BJ (cell line): ENCODE data around the gene HLA-DQA1. TPM values are rescaled to one million over a fixed set of nuclear protein-coding genes. Genes with fewer than 3 reads are reported as not detected.
"Not testable (repeated sequence)": the region's sequence is repeated elsewhere in the genome, so short reads cannot be mapped to it uniquely, and the experiment has no call there.

Experiments
- CTCF ChIA-PET: fragments of 350-600 bp; formaldehyde crosslinking; extraction: SDS; loops from one replicate; lab custom pipeline; 2021; ENCODE audit warnings: antibody characterized with exemption, inconsistent platforms; lab: Yijun Ruan, JAX
- POLR2A ChIA-PET: fragments of 300-600 bp; sonication (Branson Sonifier 250); formaldehyde crosslinking; extraction: SDS; loops from one replicate; lab custom pipeline; 2021; ENCODE audit warnings: antibody characterized with exemption; lab: Charles Lee
- DNase-seq: peaks from one replicate; pipeline ENCODE4 v3.0.0-alpha.2; 2011; ENCODE audit warnings: low read depth
- H3K27me3 ChIP-seq: 2 replicates; pipeline ENCODE4 v1.6.0; 2011; ENCODE audit warnings: low read length; ENCODE audit not compliant: control insufficient read depth, insufficient read depth
- H3K36me3 ChIP-seq: 2 replicates; pipeline ENCODE4 v1.5.1; 2011; ENCODE audit warnings: low read length; ENCODE audit not compliant: control insufficient read depth, insufficient read depth
- H3K4me3 ChIP-seq: 2 replicates; pipeline ENCODE4 v1.5.1; 2011; ENCODE audit warnings: low read depth, mild to moderate bottlenecking, control low read depth, low read length
- polyA plus RNA-seq: library from polyadenylated mRNA; depleted of rRNA; stranded (reverse); fragments of >200 nt; gene quantifications from 2 replicates; pipeline ENCODE4 v1.2.3, GENCODE V29; 2011
- TF ChIP-seq, protein P1 (sequence below): IDR thresholded peaks from 2 replicates; pipeline ENCODE4 v1.5.1; 2011; ENCODE audit warnings: low read depth, mild to moderate bottlenecking, control low read depth, inconsistent platforms, low read length, moderate library complexity; ENCODE audit not compliant: insufficient read depth

HLA-DQA1 gene
- polyA plus RNA-seq, 1 experiment, result not detected

DNA sequence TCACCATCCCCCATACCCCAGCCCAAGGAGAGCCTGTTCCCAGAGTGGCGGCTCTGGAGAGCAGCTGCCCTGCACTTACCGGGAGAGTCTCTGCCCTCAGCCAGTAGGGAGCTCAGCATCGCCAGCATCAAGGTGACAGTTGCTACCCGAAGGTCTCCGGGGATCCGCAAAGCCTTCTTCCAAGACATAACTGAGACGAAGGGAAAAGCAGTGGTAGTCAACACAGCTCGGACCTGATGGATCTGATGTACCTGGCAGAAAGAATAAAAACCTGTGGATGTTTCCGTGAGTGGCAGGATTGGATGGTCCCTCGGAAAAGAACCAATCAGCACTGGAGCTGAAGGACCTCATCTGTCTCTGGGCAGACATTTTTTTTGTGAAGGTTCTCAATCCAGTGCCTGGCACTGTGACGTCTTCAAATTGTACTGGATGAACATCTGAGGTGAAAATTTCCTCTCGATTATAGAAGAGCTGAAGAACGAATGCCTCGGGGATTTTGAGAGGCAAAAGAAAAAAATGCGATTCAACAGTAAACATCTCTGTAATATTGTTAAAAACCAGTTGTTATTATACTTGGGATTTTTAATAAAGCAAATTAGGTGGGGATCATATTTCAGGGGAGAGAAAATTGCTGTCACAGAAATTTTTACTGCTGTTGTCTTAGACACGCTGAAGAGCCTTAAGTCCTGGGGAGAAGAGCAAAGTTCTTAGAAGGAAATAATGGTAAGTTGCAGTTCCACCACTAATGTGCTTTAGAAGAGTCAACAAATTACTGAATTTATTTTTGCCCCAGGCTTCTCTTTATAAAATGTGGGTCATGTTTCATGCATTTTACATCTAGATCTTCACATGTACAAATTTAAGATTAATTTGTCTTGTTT is 29.5 kb downstream of the HLA-DQA1 start, which contains the start of gene HLA-DQB1:
TSS of gene HLA-DQB1 (minus strand) at position 238 of the 881 bp plus-strand sequence. CDS start at position 188, 50 bp downstream.
- DNase-seq, result no peak
- TF ChIP-seq, protein P1, sequence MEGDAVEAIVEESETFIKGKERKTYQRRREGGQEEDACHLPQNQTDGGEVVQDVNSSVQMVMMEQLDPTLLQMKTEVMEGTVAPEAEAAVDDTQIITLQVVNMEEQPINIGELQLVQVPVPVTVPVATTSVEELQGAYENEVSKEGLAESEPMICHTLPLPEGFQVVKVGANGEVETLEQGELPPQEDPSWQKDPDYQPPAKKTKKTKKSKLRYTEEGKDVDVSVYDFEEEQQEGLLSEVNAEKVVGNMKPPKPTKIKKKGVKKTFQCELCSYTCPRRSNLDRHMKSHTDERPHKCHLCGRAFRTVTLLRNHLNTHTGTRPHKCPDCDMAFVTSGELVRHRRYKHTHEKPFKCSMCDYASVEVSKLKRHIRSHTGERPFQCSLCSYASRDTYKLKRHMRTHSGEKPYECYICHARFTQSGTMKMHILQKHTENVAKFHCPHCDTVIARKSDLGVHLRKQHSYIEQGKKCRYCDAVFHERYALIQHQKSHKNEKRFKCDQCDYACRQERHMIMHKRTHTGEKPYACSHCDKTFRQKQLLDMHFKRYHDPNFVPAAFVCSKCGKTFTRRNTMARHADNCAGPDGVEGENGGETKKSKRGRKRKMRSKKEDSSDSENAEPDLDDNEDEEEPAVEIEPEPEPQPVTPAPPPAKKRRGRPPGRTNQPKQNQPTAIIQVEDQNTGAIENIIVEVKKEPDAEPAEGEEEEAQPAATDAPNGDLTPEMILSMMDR, result no peak
- CTCF ChIA-PET, result no interaction called here

DNA sequence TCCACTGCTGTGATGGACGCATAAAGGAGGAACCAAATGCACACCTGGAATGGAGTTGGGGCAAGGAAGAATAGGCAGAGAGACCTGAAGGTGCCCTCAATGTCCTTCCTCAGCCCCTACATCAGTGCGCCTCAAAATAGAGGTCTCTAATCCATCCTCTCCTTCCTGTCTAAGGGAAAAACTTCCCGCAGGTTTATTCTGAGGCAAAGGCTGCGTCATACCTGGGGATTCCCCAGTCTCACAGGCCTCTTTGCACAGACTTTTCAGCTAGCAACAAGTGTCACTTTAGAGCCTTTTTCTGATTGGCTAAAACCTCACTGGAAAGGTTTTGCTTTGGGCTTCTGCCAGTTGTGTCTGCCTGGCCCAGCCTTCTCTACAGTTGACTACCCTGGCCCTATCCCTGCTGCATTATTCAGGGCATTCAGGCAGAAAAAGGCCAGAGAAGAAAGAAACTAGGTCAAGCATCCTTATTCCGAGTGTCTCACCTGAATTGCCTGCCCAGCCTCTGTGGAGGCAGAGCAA is 31.1 kb downstream of the HLA-DQA1 start:
- ChIA-PET CTCF (no interaction called here), POLR2A (no interaction called here)
- no peaks in the 10 kb centered on the region for H3K36me3 ChIP-seq
- no peak overlapping the region for H3K4me3 ChIP-seq
- DNase-seq, result no peak
- TF ChIP-seq, protein P1, result no peak
- no peaks in the 10 kb centered on the region for H3K27me3 ChIP-seq

More for the DNA sequence above, 29.5 kb downstream of the HLA-DQA1 start, which contains the start of gene HLA-DQB1:
- no peak within 1 kb of the TSS for H3K4me3 ChIP-seq
- POLR2A ChIA-PET, result no interaction called here
- H3K36me3 ChIP-seq, result no peaks in the 10 kb centered on the region
- H3K27me3 ChIP-seq, result no peaks in the 10 kb centered on the region

DNA sequence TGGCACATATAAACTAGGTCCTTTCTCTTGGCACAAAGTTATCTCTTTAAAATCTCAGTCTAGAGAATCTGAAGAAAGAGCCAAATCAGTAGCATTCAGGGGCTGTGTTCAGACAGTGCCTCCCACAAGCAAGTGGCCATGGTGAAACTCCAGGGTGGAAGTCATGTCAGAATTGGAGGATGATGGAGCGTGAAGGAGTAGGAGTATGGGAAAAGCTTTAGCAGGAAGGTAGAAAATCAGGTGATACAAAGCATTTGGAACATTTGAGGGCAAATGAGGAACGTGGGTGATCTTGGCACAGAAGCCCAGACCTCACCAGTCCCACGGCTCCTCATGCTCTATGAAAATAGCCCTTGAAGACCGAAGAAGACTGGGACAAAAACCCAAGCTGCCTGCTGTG is 32.0 kb downstream of the HLA-DQA1 start:
- no peaks in the 10 kb centered on the region for H3K36me3 ChIP-seq
- H3K27me3 ChIP-seq, result no peaks in the 10 kb centered on the region
- CTCF ChIA-PET, result interaction anchor here (0.9 kb wide), 1 partner anchor 267 kb away, joined by 3 read pairs; no protein-coding TSS in a partner anchor
- no peak overlapping the region for H3K4me3 ChIP-seq
- TF ChIP-seq, protein P1, result no peak
- no peak for DNase-seq
- POLR2A ChIA-PET, result no interaction called here

DNA sequence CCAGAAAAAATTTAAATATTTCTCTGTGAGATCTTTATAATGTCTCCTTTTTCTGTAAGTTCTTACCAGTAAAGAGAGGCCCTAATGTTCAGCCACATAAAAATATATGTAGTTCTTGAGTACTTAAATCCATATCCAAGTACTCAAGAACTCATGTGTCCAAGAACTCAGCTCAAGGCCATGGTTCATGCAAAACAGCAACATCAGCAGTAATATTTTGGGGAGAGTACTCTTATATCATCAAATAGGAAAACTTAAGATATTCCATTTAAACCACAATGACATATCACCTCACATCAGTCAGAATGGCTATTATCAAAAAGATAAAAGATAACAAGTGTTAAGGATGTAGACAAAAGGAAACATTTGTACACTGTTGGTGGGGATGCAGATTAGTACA is 32.7 kb downstream of the HLA-DQA1 start:
- POLR2A ChIA-PET, result no interaction called here

DNA sequence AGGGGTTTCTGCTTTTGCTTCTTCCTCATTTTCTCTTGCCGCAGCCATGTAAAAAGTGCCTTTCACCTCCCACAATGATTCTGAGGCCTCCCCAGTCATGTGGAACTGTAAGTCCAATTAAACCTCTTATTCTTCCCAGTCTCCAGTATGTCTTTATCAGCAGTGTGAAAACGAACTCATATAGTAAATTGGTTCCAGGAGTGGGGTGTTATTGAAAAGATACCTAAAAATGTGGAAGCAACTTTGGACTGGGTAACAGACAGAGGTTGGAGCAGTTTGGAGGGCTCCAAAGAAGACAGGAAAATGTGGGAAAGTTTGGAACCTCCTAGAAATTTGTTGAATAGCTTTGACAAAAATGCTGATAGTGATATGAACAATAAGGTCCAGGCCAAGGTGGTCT is 34.7 kb downstream of the HLA-DQA1 start:
- H3K36me3 ChIP-seq, CTCF ChIA-PET, H3K4me3 ChIP-seq, POLR2A ChIA-PET, DNase-seq, H3K27me3 ChIP-seq: not testable (repeated sequence)

More for the DNA sequence above, 32.7 kb downstream of the HLA-DQA1 start:
- no peak for DNase-seq
- CTCF ChIA-PET, result no interaction called here
- TF ChIP-seq, protein P1, result no peak
- H3K4me3 ChIP-seq, result no peak overlapping the region
- H3K27me3 ChIP-seq, result no peaks in the 10 kb centered on the region
- H3K36me3 ChIP-seq, result no peaks in the 10 kb centered on the region

DNA sequence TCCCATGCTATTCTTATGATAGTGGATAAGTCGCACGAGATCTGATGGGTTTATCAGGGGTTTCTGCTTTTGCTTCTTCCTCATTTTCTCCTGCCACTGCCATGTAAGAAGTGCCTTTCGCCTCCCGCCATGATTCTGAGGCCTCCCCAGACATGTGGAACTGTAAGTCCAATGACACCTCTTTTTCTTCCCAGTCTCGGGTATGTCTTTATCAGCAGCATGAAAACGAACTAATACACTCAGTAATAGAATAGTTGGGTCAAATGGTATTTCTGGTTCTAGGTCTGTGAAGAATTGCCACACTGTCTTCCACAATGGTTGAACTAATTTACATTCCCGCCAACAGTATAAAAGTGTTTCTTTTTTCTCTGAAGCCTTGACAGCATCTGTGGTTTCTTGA is 36.9 kb downstream of the HLA-DQA1 start:
- POLR2A ChIA-PET, CTCF ChIA-PET, DNase-seq, H3K36me3 ChIP-seq, H3K4me3 ChIP-seq, H3K27me3 ChIP-seq: not testable (repeated sequence)
